HepG2 (cell line): ENCODE data around the gene SARNP. TPM values are rescaled to one million over a fixed set of nuclear protein-coding genes. Genes with fewer than 3 reads are reported as not detected.
A peak's percentile ranks its signal among the peaks of the same experiment; 100 is the strongest.

Experiments
- ARID5B ChIP-seq: IDR thresholded peaks from 2 replicates; pipeline ENCODE4 v1.4.0; 2020; ENCODE audit warnings: mild to moderate bottlenecking, missing genetic modification reagents
- ASH2L ChIP-seq: fragments of 300-600, 200-600 bp; sonication (generic); IDR thresholded peaks from 2 replicates; pipeline ENCODE4 v1.7.0; 2017; ENCODE audit warnings: low read depth, mild to moderate bottlenecking, moderate library complexity, mixed read lengths, low read length; ENCODE audit not compliant: insufficient read length
- BRD4 ChIP-seq: sonication (generic); formaldehyde crosslinking; IDR thresholded peaks from 2 replicates; pipeline ENCODE4 v1.4.0; 2020; ENCODE audit warnings: missing genetic modification reagents
- CBX5 ChIP-seq: sonication (generic); formaldehyde crosslinking; IDR thresholded peaks from 2 replicates; pipeline ENCODE4 v1.4.0; 2020; ENCODE audit warnings: missing genetic modification reagents, borderline replicate concordance
- CEBPB ChIP-seq: IDR thresholded peaks from 2 replicates; pipeline ENCODE4 v1.6.1; 2011; ENCODE audit warnings: low read depth, low read length, improper control_type of control experiment, borderline replicate concordance
- ETV5 ChIP-seq: IDR thresholded peaks from 2 replicates; pipeline ENCODE4 v1.6.1; 2018; ENCODE audit warnings: missing biosample characterization, missing genetic modification reagents, inconsistent platforms, borderline replicate concordance
- ISL2 ChIP-seq: sonication (generic); formaldehyde crosslinking; IDR thresholded peaks from 2 replicates; pipeline ENCODE4 v1.5.0; 2020; ENCODE audit warnings: missing genetic modification reagents
- KDM6A ChIP-seq: IDR thresholded peaks from 2 replicates; pipeline ENCODE4 v1.6.1; 2016; ENCODE audit warnings: low read depth
- KLF6 ChIP-seq: IDR thresholded peaks from 2 replicates; pipeline ENCODE4 v1.8.0; 2016; ENCODE audit warnings: missing biosample characterization, missing genetic modification reagents
- MEF2D ChIP-seq: sonication (generic); formaldehyde crosslinking; IDR thresholded peaks from 2 replicates; pipeline ENCODE4 v1.5.1; 2020; ENCODE audit warnings: mild to moderate bottlenecking, missing genetic modification reagents
- POGZ ChIP-seq: sonication (generic); formaldehyde crosslinking; IDR thresholded peaks from 2 replicates; pipeline ENCODE4 v1.4.0; 2020; ENCODE audit warnings: mild to moderate bottlenecking, missing genetic modification reagents
- REPIN1 ChIP-seq: sonication (generic); formaldehyde crosslinking; IDR thresholded peaks from 2 replicates; pipeline ENCODE4 v1.8.0; 2022; ENCODE audit warnings: missing genetic modification reagents, low read depth, mild to moderate bottlenecking, borderline replicate concordance
- SPEN ChIP-seq: sonication (generic); formaldehyde crosslinking; IDR thresholded peaks from 2 replicates; pipeline ENCODE4 v1.5.1; 2020; ENCODE audit warnings: low read depth, mild to moderate bottlenecking, missing genetic modification reagents
- ZFYVE20 ChIP-seq: sonication (generic); formaldehyde crosslinking; IDR thresholded peaks from 2 replicates; pipeline ENCODE4 v1.8.0; 2023; ENCODE audit warnings: low read depth, mild to moderate bottlenecking, moderate library complexity, missing genetic modification reagents, borderline replicate concordance
- ZNF207 ChIP-seq: fragments of 450-650 bp; IDR thresholded peaks from 2 replicates; pipeline ENCODE4 v1.6.1; 2016; ENCODE audit warnings: antibody characterized with exemption, borderline replicate concordance
- ZNF235 ChIP-seq: sonication (generic); formaldehyde crosslinking; IDR thresholded peaks from 2 replicates; pipeline ENCODE4 v1.8.1; 2023; ENCODE audit warnings: mild to moderate bottlenecking, missing genetic modification reagents, borderline replicate concordance
- ZNF34 ChIP-seq: sonication (generic); formaldehyde crosslinking; IDR thresholded peaks from 2 replicates; pipeline ENCODE4 v1.4.0; 2020; ENCODE audit warnings: mild to moderate bottlenecking, missing genetic modification reagents, borderline replicate concordance
- ZNF609 ChIP-seq: sonication (generic); formaldehyde crosslinking; IDR thresholded peaks from 2 replicates; pipeline ENCODE4 v1.4.0; 2020; ENCODE audit warnings: mild to moderate bottlenecking, missing genetic modification reagents, borderline replicate concordance
- ZNF746 ChIP-seq: sonication (generic); formaldehyde crosslinking; IDR thresholded peaks from 2 replicates; pipeline ENCODE4 v1.8.0; 2022; ENCODE audit warnings: mild to moderate bottlenecking, missing genetic modification reagents
- ZNF75D ChIP-seq: sonication (generic); formaldehyde crosslinking; IDR thresholded peaks from 2 replicates; pipeline ENCODE4 v1.8.1; 2023; ENCODE audit warnings: missing genetic modification reagents, mild to moderate bottlenecking, borderline replicate concordance
- polyA plus RNA-seq, 8 experiments: library from polyadenylated mRNA; depleted of rRNA in 3 of 8; stranded (reverse) in 7 of 8; unstranded in 1 of 8; fragments of >200 nt; fragmentation: Illumina TruSeq in 4 of 8; extraction: Trizol in 4 of 8; gene quantifications; 2 replicates each; pipeline versions ENCODE4 v1.2.1 to v1.2.3, GENCODE V29; 2011 to 2016; ENCODE audit warnings: low read depth in 4 of 8, missing spikeins in 1 of 8, mixed read lengths in 1 of 8; ENCODE audit not compliant: insufficient read depth in 1 of 8
- total RNA-seq, 5 experiments: library from RNA; depleted of rRNA; stranded (reverse); fragments of >200 nt; fragmentation: Illumina TruSeq; extraction: Trizol; gene quantifications; 2 replicates each; pipeline ENCODE4 v1.2.3, GENCODE V29; 2016; ENCODE audit warnings: low read depth in 1 of 5

Gene SARNP
- total and polyA plus RNA-seq, 2 of the 13 experiments (the other 11 are each of a cell fraction or from before 2014, with no cell fraction given): 59.0 to 95.4 TPM

GRCh38 chr12:55715833-55716581 is 101.5 kb downstream of the SARNP start, which contains the start of gene BLOC1S1 (continued):
- peak; percentile 87; the same call in 1 of the 2 replicates for TF ChIP-seq CBX5
- peak; percentile 60; the same call in 1 of the 2 replicates for TF ChIP-seq ZNF609 (CRISPR knock-in tag)
- TF ChIP-seq KDM6A: no peak
- peak; percentile 95 for TF ChIP-seq ASH2L
- peak; percentile 69; the same call in 1 of the 2 replicates for TF ChIP-seq KLF6 (CRISPR knock-in tag)
- TF ChIP-seq ETV5 (CRISPR knock-in tag): peak; percentile 97
- TF ChIP-seq MEF2D (CRISPR knock-in tag): peak; percentile 40; the same call in 1 of the 2 replicates
- TF ChIP-seq ZNF34 (CRISPR knock-in tag): peak; percentile 32; the same call in 1 of the 2 replicates
- TF ChIP-seq ISL2: no peak
- TF ChIP-seq SPEN (CRISPR knock-in tag): peak; percentile 90
- no peak for TF ChIP-seq BRD4 (CRISPR knock-in tag)
- no peak for TF ChIP-seq ZNF235 (CRISPR knock-in tag)
- peak; percentile 40; the same call in 1 of the 2 replicates for TF ChIP-seq CEBPB
- TF ChIP-seq REPIN1 (CRISPR knock-in tag): peak; percentile 61; the same call in 1 of the 2 replicates
- no peak for TF ChIP-seq ZNF207
- TF ChIP-seq ARID5B (CRISPR knock-in tag): peak; percentile 73
- peak; percentile 60 for TF ChIP-seq POGZ (CRISPR knock-in tag)
- no peak for TF ChIP-seq ZFYVE20
- no peak for TF ChIP-seq ZNF75D (CRISPR knock-in tag)
- peak; percentile 85; the same call in 1 of the 2 replicates for TF ChIP-seq ZNF746 (CRISPR knock-in tag)
